Upper lobe of left lung (tissue), 6 donors: ENCODE data around the gene AR. TPM values are rescaled to one million over a fixed set of nuclear protein-coding genes. Genes with fewer than 3 reads are reported as not detected.
"Not testable (repeated sequence)": the region's sequence is repeated elsewhere in the genome, so short reads cannot be mapped to it uniquely, and the experiment has no call there.

Experiments used
- ATAC-seq, 2 donors: fragments of 200-7000 bp; cut with Tn5 transposase; one replicate each; pipeline ENCODE4 v1.9.1; 2022; ENCODE audit warnings: mild to moderate bottlenecking in 2 of 2, moderate library complexity in 2 of 2; ENCODE audit not compliant: low FRiP score in 2 of 2
- DNase-seq, 2 donors: peaks; one replicate each; pipeline ENCODE4 v3.0.0-alpha.2; 2019 to 2020
- H3K27ac ChIP-seq, 4 donors: fragments of 200-600 bp; sonication (generic); one replicate each; pipeline ENCODE4 v1.5.1; 2016 to 2019
- H3K27me3 ChIP-seq, 4 donors: fragments of 200-600 bp; sonication (generic); one replicate each; pipeline ENCODE4 v1.5.1; 2017 to 2019
- H3K36me3 ChIP-seq, 4 donors: fragments of 200-600 bp; sonication (generic); one replicate each; pipeline ENCODE4 v1.5.1; 2016 to 2019
- H3K4me1 ChIP-seq, 4 donors: fragments of 200-600 bp; sonication (generic); one replicate each; pipeline ENCODE4 v1.5.1; 2018 to 2019
- H3K4me3 ChIP-seq, 4 donors: fragments of 200-600 bp; sonication (generic); one replicate each; pipeline ENCODE4 v1.5.1; 2017 to 2019; ENCODE audit warnings: mild to moderate bottlenecking in 2 of 4, moderate library complexity in 1 of 4
- H3K9me3 ChIP-seq, 4 donors: fragments of 200-600 bp; sonication (generic); one replicate each; pipeline ENCODE4 v1.5.1; 2018 to 2019
- CTCF ChIP-seq, 6 experiments: fragments of 450-650 bp in 4 of 6; fragments of 200-600 bp in 2 of 6; sonication (generic) in 2 of 6; IDR thresholded peaks; one replicate each; pipeline ENCODE4 v1.5.1; 2016 to 2019; ENCODE audit warnings: antibody characterized with exemption in 6 of 6
- EP300 ChIP-seq, 4 donors: sonication (generic); formaldehyde crosslinking; IDR thresholded peaks; one replicate each; pipeline ENCODE4 v1.5.1; 2017; ENCODE audit warnings: antibody characterized with exemption in 4 of 4, control low read depth in 2 of 4
- POLR2A ChIP-seq, 4 donors: fragments of 450-650 bp; IDR thresholded peaks; one replicate each; pipeline ENCODE4 v1.5.1; 2016 to 2017; ENCODE audit warnings: antibody characterized with exemption in 4 of 4, mild to moderate bottlenecking in 2 of 4
- POLR2AphosphoS5 ChIP-seq, 2 donors: sonication (generic); formaldehyde crosslinking; IDR thresholded peaks; one replicate each; pipeline ENCODE4 v1.5.1; 2017; ENCODE audit warnings: antibody characterized with exemption in 2 of 2
- WGBS, 2 donors: methylation state at CpG; one replicate each; pipeline ENCODE4 v1.1.5; 2017 to 2018; 5-methylcytosine and 5-hydroxymethylcytosine counted together
- total RNA-seq, 6 donors: library from RNA; depleted of rRNA in 4 of 6; stranded (reverse); fragments of >200 nt in 4 of 6; gene quantifications; one replicate each; pipeline versions ENCODE4 v1.1.0 to v1.2.1, GENCODE V29; 2016 to 2021
- donor health status: DM: no; HTN: no; CAD: no; lungs with moderate emphysema.
- donor health status: DM: no; HTN: yes; CAD: no; lungs with severe emphysema.

Gene AR
- total RNA-seq, 6 donors from 2014 or later = 2.0 to 5.8 (median 2.6) TPM

- DNase-seq (no peak), ATAC-seq (no peak)
- Histone ChIP-seq H3K27ac (no peak overlapping the region), H3K27me3 (no peaks in the 10 kb centered on the region), H3K36me3 (no peaks in the 10 kb centered on the region), H3K9me3 (no peaks in the 10 kb centered on the region), H3K4me1 (no peaks in the 10 kb centered on the region), H3K4me3 (no peak overlapping the region)
- no peak for TF ChIP-seq EP300 (IDR thresholded peaks at IDR 0.05)
- TF ChIP-seq POLR2AphosphoS5 (IDR thresholded peaks at IDR 0.05) = no peak
- TF ChIP-seq POLR2A (IDR thresholded peaks at IDR 0.05) = no peak
- no peak for TF ChIP-seq CTCF (IDR thresholded peaks at IDR 0.05)
- WGBS, 2 donors = 63 to 94% methylated on average over 6 of the region's 6 CpGs
These were observed 107.8 kb downstream of the AR start for GRCh38 chrX:67651437-67652142.

GRCh38 chrX:67652543-67652942, 108.7 kb downstream of the AR start:
- no peaks in the 10 kb centered on the region for H3K36me3 ChIP-seq
- H3K4me3 ChIP-seq = no peak overlapping the region
- DNase-seq (no peak), ATAC-seq (no peak)
- H3K9me3 ChIP-seq = no peaks in the 10 kb centered on the region
- H3K27ac ChIP-seq = no peak overlapping the region
- TF ChIP-seq POLR2AphosphoS5 (IDR thresholded peaks at IDR 0.05) = no peak
- TF ChIP-seq CTCF (IDR thresholded peaks at IDR 0.05) = no peak
- TF ChIP-seq POLR2A (IDR thresholded peaks at IDR 0.05) = no peak
- TF ChIP-seq EP300 (IDR thresholded peaks at IDR 0.05) = no peak
- H3K27me3 ChIP-seq = no peaks in the 10 kb centered on the region
- H3K4me1 ChIP-seq = no peaks in the 10 kb centered on the region

- Histone ChIP-seq H3K9me3 (no peaks in the 10 kb centered on the region), H3K27me3 (no peaks in the 10 kb centered on the region), H3K4me1 (no peaks in the 10 kb centered on the region), H3K36me3 (no peaks in the 10 kb centered on the region), H3K27ac (no peak overlapping the region), H3K4me3 (no peak overlapping the region)
- WGBS, 2 donors = 65 to 73% methylated on average over 1 of the region's 1 CpG
- no peak for DNase-seq
- no peak for ATAC-seq
- TF ChIP-seq POLR2AphosphoS5 (IDR thresholded peaks at IDR 0.05) = no peak
- TF ChIP-seq POLR2A (IDR thresholded peaks at IDR 0.05) = no peak
- TF ChIP-seq CTCF (IDR thresholded peaks at IDR 0.05) = no peak
- TF ChIP-seq EP300 (IDR thresholded peaks at IDR 0.05) = no peak
These were observed 110.5 kb downstream of the AR start for GRCh38 chrX:67654301-67654700.

- Histone ChIP-seq H3K4me1 (no peaks in the 10 kb centered on the region), H3K9me3 (peaks cover 0 to 17% (median 0%) of the 10 kb centered on the region in 4 donors), H3K36me3 (no peaks in the 10 kb centered on the region), H3K27me3 (no peaks in the 10 kb centered on the region), H3K27ac (no peak overlapping the region), H3K4me3 (no peak overlapping the region)
- TF ChIP-seq POLR2A (IDR thresholded peaks at IDR 0.05) = no peak
- no peak for TF ChIP-seq CTCF (IDR thresholded peaks at IDR 0.05)
- TF ChIP-seq POLR2AphosphoS5 (IDR thresholded peaks at IDR 0.05) = no peak
- no peak for TF ChIP-seq EP300 (IDR thresholded peaks at IDR 0.05)
- 65 to 100% methylated on average over 1 of the region's 1 CpG for WGBS, 2 donors
- no peak for DNase-seq
- ATAC-seq = no peak
These were observed 121.8 kb downstream of the AR start for GRCh38 chrX:67665583-67665982.

GRCh38 chrX:67670717-67671116, 126.9 kb downstream of the AR start:
- 64 to 83% methylated on average over 2 of the region's 2 CpGs for WGBS, 2 donors
- not testable (repeated sequence) for ATAC-seq, H3K36me3 ChIP-seq, H3K4me1 ChIP-seq, H3K27me3 ChIP-seq, DNase-seq, H3K4me3 ChIP-seq, H3K27ac ChIP-seq, H3K9me3 ChIP-seq
